Subcutaneous abdominal adipose tissue (tissue), 5 donors: ENCODE results near the gene ZNF791.
A peak's percentile ranks its signal among the peaks of the same experiment; 100 is the strongest.
"Not testable (repeated sequence)": the region's sequence is repeated elsewhere in the genome, so short reads cannot be mapped to it uniquely, and the experiment has no call there.

Experiments
- H3K27ac ChIP-seq: one replicate; pipeline ENCODE4 v1.7.0; 2013; ENCODE audit warnings: low read depth, mild to moderate bottlenecking, inconsistent platforms, low read length, moderate library complexity
- H3K27me3 ChIP-seq, 5 donors: one replicate each; pipeline ENCODE4 v1.7.0; 2013; ENCODE audit warnings: low read length in 5 of 5, inconsistent platforms in 1 of 5; ENCODE audit not compliant: control insufficient read depth in 5 of 5, insufficient read depth in 4 of 5
- H3K36me3 ChIP-seq, 5 donors: one replicate each; pipeline ENCODE4 v1.7.0; 2013; ENCODE audit warnings: low read length in 5 of 5; ENCODE audit not compliant: control insufficient read depth in 5 of 5, insufficient read depth in 5 of 5
- H3K4me1 ChIP-seq, 5 donors: one replicate each; pipeline ENCODE4 v1.7.0; 2013; ENCODE audit warnings: low read length in 5 of 5, mild to moderate bottlenecking in 3 of 5, moderate library complexity in 1 of 5; ENCODE audit not compliant: control insufficient read depth in 5 of 5, insufficient read depth in 5 of 5
- H3K4me3 ChIP-seq, 5 donors: one replicate each; pipeline ENCODE4 v1.7.0; 2013; ENCODE audit warnings: low read length in 5 of 5, low read depth in 1 of 5
- H3K9ac ChIP-seq, 5 donors: one replicate each; pipeline ENCODE4 v1.7.0; 2013; ENCODE audit warnings: low read length in 5 of 5, mild to moderate bottlenecking in 4 of 5, moderate library complexity in 3 of 5
- H3K9me3 ChIP-seq, 5 donors: one replicate each; pipeline ENCODE4 v1.7.0; 2013; ENCODE audit warnings: low read length in 5 of 5; ENCODE audit not compliant: control insufficient read depth in 5 of 5
- donor health status: healthy.
- donor health status: healthy.
- donor health status: healthy.
- donor health status: healthy.
- donor health status: healthy.

ZNF791 gene

DNA sequence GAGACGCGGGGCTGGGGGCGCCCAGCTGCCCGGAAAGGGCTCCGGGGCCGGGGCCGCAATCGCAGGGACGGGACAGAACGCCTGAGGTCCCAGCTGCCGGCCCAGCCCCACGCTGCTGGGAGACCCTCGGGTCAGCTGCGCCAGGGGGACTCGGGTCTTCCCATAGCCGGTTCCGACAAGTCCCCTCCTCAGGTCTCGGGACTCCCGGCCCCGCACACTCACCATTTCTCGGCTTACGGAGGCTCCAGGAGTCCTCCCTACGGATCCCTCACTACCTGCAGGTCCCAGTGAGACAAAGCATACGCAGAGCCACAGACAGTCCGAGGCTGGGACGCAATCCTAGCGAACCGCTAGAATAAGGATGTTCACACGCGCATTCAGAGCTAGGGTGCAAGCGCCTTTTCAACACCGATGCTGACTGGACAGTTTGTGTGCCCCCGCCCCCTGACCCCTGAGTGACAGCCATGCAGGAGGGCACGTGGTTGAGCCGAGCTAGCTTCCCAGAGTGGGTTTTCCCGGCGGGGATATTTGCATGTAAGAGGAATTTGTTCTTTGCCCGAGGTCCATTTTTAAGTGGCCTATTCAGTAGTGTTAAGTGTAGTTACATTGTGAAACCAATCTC lies 13.7 kb upstream of the ZNF791 start:
- H3K4me3 ChIP-seq = no peak overlapping the region
- H3K27ac ChIP-seq = no peak overlapping the region
- H3K27me3 ChIP-seq = no peaks in the 10 kb centered on the region
- H3K9me3 ChIP-seq = no peaks in the 10 kb centered on the region
- H3K9ac ChIP-seq = no peak overlapping the region
- peaks cover 0 to 33% (median 10%) of the 10 kb centered on the region in 5 donors for H3K36me3 ChIP-seq
- H3K4me1 ChIP-seq = no peaks in the 10 kb centered on the region

DNA sequence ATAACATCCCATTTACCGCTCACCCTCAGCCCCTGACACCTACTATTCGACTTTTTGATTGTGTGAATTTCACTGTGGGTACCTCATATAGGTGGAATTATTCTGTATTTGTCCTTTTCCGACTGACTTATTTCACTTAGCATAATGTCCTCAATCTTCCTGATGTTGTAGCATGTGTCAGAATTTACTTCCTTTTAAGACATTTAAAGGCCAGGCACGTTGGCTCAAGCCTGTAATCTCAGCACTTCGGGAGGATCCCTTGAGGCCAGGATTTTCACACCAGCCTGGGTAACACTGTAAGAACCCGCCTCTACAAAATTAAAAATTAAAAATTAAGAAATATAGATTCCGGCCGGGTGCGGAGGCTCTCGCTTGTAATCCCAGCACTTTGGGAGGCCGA lies 13.1 kb upstream of the ZNF791 start:
- no peak overlapping the region for H3K27ac ChIP-seq

DNA sequence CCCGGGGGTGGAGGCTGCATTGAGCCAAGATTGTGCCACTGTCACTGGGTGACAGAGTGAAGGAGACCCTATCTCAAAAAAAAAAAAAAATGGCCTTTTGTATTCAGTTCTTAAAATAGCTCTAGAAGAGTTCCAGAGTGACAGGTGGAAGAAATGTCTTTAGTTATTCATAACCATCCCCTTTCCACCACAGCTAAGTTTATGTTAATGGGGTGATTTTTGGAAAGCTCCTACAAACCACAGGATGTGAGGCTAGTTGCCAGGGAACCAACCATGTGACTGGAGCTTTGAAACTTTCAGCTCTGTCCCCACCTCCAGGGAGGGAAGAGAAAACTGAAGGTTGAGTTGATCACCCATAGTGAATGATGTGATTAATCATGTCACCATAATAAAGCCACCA lies 7.0 kb upstream of the ZNF791 start:
- Histone ChIP-seq H3K27ac (no peak overlapping the region), H3K36me3 (peaks cover 0 to 39% (median 15%) of the 10 kb centered on the region in 5 donors), H3K9me3 (no peaks in the 10 kb centered on the region), H3K4me3 (no peak overlapping the region), H3K9ac (no peak overlapping the region), H3K27me3 (no peaks in the 10 kb centered on the region), H3K4me1 (no peaks in the 10 kb centered on the region)

More for the DNA sequence above, 13.1 kb upstream of the ZNF791 start:
- Histone ChIP-seq H3K4me1 (no peaks in the 10 kb centered on the region), H3K27me3 (no peaks in the 10 kb centered on the region), H3K36me3 (peaks cover 0 to 38% (median 10%) of the 10 kb centered on the region in 5 donors), H3K4me3 (no peak overlapping the region), H3K9me3 (no peaks in the 10 kb centered on the region), H3K9ac (no peak overlapping the region)

DNA sequence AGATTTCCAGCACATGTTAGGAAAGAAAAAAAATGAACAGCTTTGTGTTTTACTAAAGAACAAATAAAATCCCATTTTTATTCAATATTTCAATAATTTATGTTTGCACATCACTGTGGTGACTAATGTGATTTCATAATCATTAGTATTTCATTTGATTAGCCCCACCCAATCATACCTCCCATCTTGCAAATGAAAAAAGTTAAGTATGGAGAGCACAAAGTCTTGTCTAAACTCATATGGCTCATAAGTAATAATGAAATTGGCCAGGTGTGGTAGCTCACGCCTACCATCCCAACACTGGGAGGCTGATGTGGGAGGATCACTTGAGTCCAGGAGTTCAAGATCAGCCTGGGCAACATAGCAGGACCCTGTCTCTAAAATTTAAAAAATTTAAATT lies 3.9 kb upstream of the ZNF791 start:
- no peaks in the 10 kb centered on the region for H3K9me3 ChIP-seq
- no peak overlapping the region for H3K9ac ChIP-seq
- H3K4me3 ChIP-seq = no peak overlapping the region
- no peaks in the 10 kb centered on the region for H3K27me3 ChIP-seq
- H3K4me1 ChIP-seq = peaks cover 0 to 17% (median 13%) of the 10 kb centered on the region in 5 donors
- H3K36me3 ChIP-seq = peaks cover 0 to 32% (median 17%) of the 10 kb centered on the region in 5 donors
- no peak overlapping the region for H3K27ac ChIP-seq

DNA sequence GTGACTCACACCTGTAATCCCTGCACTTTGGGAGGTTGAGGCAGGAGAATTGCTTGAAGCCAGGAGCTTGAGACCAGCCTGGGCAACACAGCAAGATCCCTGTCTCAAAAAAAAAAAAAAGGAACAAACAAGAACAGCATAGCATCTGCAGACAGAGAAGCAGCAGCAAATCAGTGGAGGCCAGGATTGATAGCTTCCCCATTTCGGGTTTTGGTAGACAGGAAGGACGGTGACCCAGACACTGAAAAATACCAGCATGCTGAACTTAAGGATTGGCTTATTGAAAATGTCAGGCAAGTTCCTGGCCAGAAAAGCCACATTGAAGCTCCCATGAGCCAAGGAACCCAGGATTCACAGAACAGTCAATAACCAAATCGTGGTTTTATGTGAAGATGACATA lies 3.1 kb upstream of the ZNF791 start:
- Histone ChIP-seq H3K4me3 (no peak overlapping the region), H3K9ac (no peak overlapping the region), H3K9me3 (no peaks in the 10 kb centered on the region), H3K27ac (no peak overlapping the region), H3K4me1 (peaks cover 0 to 20% (median 15%) of the 10 kb centered on the region in 5 donors), H3K36me3 (peaks cover 0 to 27% (median 15%) of the 10 kb centered on the region in 5 donors), H3K27me3 (no peaks in the 10 kb centered on the region)

DNA sequence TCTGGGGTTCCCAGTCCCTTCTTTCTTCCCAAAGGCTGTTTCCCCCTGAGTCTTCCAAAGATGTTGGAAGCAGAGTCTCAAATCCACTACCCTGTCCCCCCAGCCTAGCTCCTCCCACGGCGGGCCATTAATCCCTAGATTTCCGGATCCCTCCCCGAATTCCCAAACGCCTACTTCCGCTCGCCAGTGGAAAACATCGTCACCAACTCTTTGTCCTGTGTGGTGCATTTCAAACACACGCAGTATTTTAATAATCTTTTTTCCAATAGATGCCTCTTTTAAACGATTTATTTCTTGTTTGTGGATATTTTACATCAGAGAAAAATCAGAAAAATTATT lies 610 bp downstream of the ZNF791 start:
- peak overlapping the region; percentile 87 to 99 (median 97) for H3K9ac ChIP-seq
- H3K27ac ChIP-seq = peak overlapping the region; percentile 96
- peaks cover 0 to 32% (median 28%) of the 10 kb centered on the region in 5 donors for H3K4me1 ChIP-seq
- H3K36me3 ChIP-seq = peaks cover 0 to 22% (median 16%) of the 10 kb centered on the region in 5 donors
- H3K9me3 ChIP-seq = no peaks in the 10 kb centered on the region
- peak overlapping the region; percentile 86 to 100 (median 98) for H3K4me3 ChIP-seq
- no peaks in the 10 kb centered on the region for H3K27me3 ChIP-seq

DNA sequence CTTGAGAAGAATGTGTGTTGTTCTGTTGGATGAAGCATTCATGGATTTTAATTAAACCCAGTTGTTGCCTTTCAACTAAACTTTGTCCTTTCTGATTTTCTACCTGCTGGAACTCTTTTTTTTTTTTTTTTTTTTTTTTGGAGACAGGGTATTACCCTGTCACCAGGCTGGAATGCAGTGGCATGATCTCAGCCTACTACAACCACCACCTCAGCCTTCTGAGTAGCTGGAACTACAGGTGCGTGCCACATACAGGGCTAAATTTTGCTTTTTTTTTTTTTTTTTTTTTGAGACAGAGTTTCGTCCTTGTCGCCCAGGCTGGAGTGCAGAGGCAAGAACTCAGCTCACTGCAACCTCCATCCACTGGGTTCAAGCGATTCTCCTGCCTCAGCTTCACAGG lies 6.9 kb downstream of the ZNF791 start:
- Histone ChIP-seq H3K27me3 (no peaks in the 10 kb centered on the region), H3K9me3 (no peaks in the 10 kb centered on the region), H3K4me1 (peaks cover 0 to 15% (median 10%) of the 10 kb centered on the region in 5 donors), H3K9ac (no peak overlapping the region), H3K4me3 (no peak overlapping the region), H3K27ac (no peak overlapping the region), H3K36me3 (peaks cover 0 to 11% (median 8%) of the 10 kb centered on the region in 5 donors)

DNA sequence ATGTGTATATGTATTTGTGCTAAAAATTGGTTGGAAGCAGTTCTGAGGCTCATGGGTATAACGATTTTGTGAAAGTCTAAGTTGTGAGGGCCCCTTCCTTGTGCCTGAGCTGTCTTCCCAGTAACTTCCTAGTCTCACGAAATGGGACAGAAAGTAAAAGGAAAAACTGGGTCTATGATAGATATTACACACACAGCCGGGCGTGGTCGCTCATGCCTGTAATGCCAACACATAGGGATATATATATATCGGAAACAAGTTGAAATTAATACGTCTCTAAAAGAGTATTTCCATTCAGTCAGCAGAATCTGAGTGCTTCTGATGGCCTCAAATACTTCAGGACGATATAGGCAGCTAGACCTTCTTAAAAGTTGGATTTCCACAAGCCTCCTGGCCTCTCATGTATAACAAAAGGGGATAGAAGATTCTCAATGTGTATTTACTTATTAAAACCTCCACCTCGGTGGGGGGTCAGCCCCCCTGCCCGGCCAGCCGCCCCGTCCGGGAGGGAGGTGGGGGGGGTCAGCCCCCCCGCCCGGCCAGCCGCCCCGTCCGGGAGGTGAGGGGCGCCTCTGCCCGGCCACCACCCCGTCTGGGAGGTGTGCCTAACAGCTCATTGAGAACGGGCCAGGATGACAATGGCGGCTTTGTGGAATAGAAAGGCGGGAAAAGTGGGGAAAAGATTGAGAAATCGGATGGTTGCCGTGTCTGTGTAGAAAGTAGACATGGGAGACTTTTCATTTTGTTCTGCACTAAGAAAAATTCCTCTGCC lies 10.7 kb downstream of the ZNF791 start:
- H3K4me1 ChIP-seq, H3K9me3 ChIP-seq, H3K27ac ChIP-seq, H3K9ac ChIP-seq, H3K27me3 ChIP-seq, H3K4me3 ChIP-seq: not testable (repeated sequence)
- peaks cover 5 to 28% (median 18%) of the 10 kb centered on the region in 5 donors for H3K36me3 ChIP-seq

DNA sequence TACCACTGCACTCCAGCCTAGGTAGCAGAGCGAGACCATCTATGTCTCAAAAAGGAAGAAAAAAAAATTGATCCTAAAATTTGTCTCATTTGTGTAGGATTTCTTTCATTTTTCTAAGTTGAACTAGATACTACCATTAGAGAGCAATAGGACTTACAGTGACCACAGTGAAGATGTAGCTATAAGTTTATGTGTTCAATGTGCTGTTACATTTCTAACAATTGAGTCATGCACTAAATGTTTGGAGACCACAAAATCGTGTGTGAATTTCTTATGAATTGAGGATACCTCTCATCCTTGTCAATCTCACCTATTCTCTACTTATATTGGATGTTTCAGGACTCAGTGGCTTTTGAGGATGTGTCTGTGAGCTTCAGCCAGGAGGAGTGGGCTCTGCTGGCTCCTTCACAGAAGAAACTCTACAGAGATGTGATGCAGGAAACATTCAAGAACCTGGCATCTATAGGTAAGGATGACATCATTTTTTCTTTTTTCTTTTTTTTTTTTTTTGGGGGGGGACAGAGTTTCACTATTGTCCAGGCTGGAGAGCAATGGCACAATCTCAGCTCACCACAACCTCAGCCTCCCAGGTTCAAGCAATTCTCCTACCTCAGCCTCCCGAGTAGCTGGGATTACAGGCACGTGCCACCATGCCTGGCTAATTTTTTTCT lies 12.8 kb downstream of the ZNF791 start:
- H3K9me3 ChIP-seq = peaks cover 9 to 10% (median 9%) of the 10 kb centered on the region in 5 donors
- H3K36me3 ChIP-seq = peaks cover 16 to 49% (median 34%) of the 10 kb centered on the region in 5 donors
- no peak overlapping the region for H3K27ac ChIP-seq
- H3K9ac ChIP-seq = no peak overlapping the region
- no peaks in the 10 kb centered on the region for H3K27me3 ChIP-seq
- no peak overlapping the region for H3K4me3 ChIP-seq
- peaks cover 0 to 1% (median 0%) of the 10 kb centered on the region in 5 donors for H3K4me1 ChIP-seq

DNA sequence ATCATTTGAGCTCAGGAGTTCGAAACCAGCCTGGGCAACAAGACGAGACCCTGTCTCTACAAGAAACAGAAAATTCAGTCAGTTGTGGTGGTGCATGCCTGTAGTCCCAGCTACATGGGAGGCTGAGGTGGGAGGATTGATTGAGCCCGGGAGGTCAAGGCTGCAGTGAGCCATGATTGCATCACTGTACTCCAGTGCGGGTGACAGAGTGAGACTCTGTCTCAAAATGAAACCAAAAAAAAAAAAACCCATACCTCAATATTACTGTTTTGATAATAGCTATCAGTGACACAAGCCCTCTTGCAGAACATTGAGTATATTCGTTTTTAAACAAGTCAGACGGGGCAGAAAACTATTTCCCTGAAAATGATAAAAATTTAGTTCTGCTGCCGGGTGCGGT lies 16.2 kb downstream of the ZNF791 start:
- Histone ChIP-seq H3K4me1 (peaks cover 0 to 2% (median 0%) of the 10 kb centered on the region in 5 donors), H3K36me3 (peaks cover 28 to 69% (median 49%) of the 10 kb centered on the region in 5 donors), H3K27ac (no peak overlapping the region)

More for the DNA sequence above, 16.2 kb downstream of the ZNF791 start:
- Histone ChIP-seq H3K4me3 (no peak overlapping the region), H3K27me3 (no peaks in the 10 kb centered on the region), H3K9me3 (peaks cover 11 to 24% (median 14%) of the 10 kb centered on the region in 5 donors), H3K9ac (no peak overlapping the region)
